D721Med (cell line): ENCODE data around the gene CASZ1.

Source experiments
- DNase-seq: peaks from one replicate; pipeline ENCODE4 v3.0.0; 2011; ENCODE audit warnings: low spot score; ENCODE audit not compliant: insufficient read length
- FAIRE-seq: peaks from 2 replicates; lab custom pipeline; 2011; peaks lifted over from hg19 to GRCh38; lab: Jason Lieb, UNC
- TF ChIP-seq, protein P1 (sequence below): IDR thresholded peaks from 2 replicates; pipeline ENCODE4 v1.5.1; 2012; ENCODE audit warnings: mild to moderate bottlenecking, control low read depth; ENCODE audit not compliant: insufficient read depth; ENCODE audit errors: missing control alignments

The CASZ1 gene

GRCh38 chr1:10631811-10632593, 164.4 kb downstream of the CASZ1 start:
- FAIRE-seq: no peak
- TF ChIP-seq, protein P1, sequence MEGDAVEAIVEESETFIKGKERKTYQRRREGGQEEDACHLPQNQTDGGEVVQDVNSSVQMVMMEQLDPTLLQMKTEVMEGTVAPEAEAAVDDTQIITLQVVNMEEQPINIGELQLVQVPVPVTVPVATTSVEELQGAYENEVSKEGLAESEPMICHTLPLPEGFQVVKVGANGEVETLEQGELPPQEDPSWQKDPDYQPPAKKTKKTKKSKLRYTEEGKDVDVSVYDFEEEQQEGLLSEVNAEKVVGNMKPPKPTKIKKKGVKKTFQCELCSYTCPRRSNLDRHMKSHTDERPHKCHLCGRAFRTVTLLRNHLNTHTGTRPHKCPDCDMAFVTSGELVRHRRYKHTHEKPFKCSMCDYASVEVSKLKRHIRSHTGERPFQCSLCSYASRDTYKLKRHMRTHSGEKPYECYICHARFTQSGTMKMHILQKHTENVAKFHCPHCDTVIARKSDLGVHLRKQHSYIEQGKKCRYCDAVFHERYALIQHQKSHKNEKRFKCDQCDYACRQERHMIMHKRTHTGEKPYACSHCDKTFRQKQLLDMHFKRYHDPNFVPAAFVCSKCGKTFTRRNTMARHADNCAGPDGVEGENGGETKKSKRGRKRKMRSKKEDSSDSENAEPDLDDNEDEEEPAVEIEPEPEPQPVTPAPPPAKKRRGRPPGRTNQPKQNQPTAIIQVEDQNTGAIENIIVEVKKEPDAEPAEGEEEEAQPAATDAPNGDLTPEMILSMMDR: no peak
- no peak for DNase-seq

DNA sequence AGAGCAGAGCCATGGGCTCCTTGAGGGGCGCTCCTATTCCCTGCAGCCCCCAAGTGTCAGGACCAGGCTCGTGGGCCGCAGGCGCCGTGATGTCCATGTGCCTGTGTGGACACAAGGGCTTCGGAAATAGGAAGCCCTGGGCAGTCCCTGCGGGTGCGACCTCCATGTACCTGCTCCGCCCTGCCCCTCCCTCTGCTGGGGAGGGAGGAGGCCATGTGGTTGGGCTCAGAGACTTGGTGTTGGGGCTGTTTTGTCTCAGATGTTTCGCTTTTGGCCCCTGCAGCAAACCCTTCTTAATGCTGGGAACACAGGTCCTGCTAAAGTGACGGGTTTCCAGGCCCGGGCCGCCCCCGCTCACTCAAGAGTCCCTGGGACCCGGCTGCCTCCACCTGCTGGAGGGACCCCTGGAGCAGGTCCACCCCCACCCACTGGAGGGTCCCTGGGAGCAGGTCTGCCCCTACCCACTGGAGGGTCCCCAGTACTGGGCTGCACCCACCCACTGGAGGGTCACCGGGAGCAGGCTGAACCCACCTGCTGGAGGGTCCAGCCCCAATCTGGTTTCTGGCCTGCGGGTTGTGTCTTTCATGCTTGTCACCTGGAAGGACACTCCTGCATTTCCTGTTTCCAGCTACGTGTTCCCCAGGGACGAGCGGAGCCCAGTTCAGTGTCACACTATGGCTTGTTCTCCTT, 165.2 kb downstream of the CASZ1 start:
- DNase-seq (no peak), FAIRE-seq (no peak)
- TF ChIP-seq, protein P1: no peak

GRCh38 chr1:10630661-10631120, 165.8 kb downstream of the CASZ1 start:
- DNase-seq (no peak), FAIRE-seq (no peak)
- TF ChIP-seq, protein P1: no peak

GRCh38 chr1:10629816-10630571, 166.5 kb downstream of the CASZ1 start:
- TF ChIP-seq, protein P1: no peak
- DNase-seq (no peak), FAIRE-seq (no peak)

GRCh38 chr1:10629091-10629815, 167.2 kb downstream of the CASZ1 start:
- no peak for DNase-seq
- FAIRE-seq: no peak
- TF ChIP-seq, protein P1: no peak

- DNase-seq: no peak
- FAIRE-seq: no peak
- TF ChIP-seq, protein P1: no peak
These were observed 167.8 kb downstream of the CASZ1 start for GRCh38 chr1:10628685-10629084.
